SIG-M5 treated with dmso at 0.1 percent for 504 hours (cell line): ENCODE results near the gene RFXAP.

Source experiments
- DNase-seq: peaks from one replicate; lab custom pipeline; 2025; ENCODE audit not compliant: unreplicated experiment; lab: John Stamatoyannopoulos, UW

Gene RFXAP

GRCh38 chr13:36865265-36865664 lies 46.2 kb downstream of the RFXAP start:
- DNase-seq: no peak

GRCh38 chr13:36866232-36866631 lies 47.2 kb downstream of the RFXAP start:
- DNase-seq: no peak

- no peak for DNase-seq
These were observed 51.1 kb downstream of the RFXAP start for GRCh38 chr13:36870050-36870692.

- DNase-seq: no peak
These were observed 53.6 kb downstream of the RFXAP start for GRCh38 chr13:36872621-36873020.

- no peak for DNase-seq
These were observed 56.4 kb downstream of the RFXAP start for GRCh38 chr13:36875431-36875830.

- DNase-seq: no peak
These were observed 56.9 kb downstream of the RFXAP start for GRCh38 chr13:36875961-36876360.
